ENCODE measurements around the gene SLC44A1.
A peak's percentile ranks its signal among the peaks of the same experiment; 100 is the strongest.

Gene SLC44A1

DNA sequence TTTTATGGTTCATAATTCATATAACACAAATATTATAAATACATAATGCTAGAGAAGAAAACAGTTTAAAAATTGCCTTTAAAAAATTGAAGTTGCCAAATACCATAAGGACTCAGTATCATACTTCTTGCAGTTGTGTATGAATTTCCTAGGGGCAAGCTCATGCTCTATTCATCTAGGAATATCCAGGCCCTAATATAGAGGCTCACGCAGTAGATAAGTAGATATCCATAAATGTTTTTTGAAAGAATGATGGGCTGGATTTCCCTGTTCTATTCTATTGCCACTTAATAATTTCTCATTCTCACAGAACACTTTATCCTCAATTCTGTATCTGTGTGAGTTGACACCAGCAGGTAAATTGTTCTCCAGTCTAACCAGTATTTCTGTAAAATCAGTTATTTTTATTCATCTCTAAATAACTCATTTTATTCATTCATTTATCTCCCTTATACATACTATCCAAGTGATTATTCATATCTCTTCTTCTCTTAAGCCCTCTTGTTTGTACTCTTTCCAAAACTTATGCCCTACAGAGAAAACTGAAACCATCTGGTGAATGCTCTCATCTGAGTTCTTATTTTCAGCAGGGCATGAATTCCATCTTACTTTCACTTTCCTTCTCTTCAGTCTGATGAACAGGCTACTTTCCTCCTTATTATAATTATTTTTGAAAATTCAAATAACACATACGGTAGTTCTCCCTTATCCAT, 97.1 kb downstream of the SLC44A1 start:
- DNase-seq, result no peak

DNA sequence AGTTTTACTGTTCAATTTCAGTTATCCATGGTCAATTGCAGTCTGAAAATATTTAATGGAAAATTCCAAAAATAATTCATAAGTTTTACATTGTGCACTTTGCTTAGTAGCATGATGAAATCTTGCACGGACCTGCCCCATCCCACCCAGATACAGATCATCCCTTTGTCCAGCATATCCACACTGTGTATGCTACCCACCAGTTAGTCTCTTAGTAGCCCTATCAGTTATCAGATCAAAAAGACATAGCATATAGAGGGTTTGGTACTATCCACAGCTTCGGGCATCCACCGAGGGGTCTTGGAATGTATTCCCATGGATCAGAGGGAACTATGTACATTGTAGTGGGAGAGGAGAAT, 97.7 kb downstream of the SLC44A1 start:
- DNase-seq, result no peak

DNA sequence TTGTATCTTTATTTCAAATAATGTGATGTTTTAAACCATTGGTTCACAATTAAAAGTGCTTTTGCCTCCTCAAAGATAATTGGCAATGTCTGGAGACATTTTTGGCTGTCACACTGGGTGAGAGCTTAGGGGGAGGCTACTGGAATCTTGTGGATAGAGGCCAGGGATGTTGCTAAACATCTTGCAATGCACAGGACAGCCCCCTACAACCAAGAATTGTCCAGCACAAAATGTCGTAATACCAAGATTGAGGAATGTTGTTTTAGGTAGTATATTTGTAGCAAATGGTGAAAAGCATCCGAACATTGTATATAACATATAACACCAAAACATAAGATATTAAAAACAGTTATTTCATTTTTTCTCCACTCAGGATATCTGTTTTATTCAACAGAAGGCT, 99.8 kb downstream of the SLC44A1 start:
- no peak for DNase-seq

GRCh38 chr9:105345626-105346025, 101.2 kb downstream of the SLC44A1 start:
- no peak for DNase-seq

DNA sequence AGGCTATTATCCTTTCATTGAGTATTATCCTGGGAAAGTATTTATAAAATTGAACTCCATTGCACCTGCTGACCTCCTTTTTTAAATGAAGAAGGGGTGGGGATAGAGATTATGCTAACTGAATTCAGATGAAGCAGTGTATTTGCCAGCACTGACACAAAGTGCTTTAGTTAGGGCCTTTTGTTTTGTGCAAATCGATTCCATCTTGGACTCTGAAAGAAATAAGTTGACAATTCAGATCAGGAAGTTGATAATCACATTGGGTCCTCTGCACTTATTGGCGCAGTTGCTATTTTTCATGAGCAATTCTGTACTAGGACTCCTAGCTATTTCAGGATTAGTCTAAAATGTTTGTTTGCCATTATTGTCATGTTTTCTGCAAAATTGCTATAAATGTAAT, 101.8 kb downstream of the SLC44A1 start:
- DNase-seq, result no peak

DNA sequence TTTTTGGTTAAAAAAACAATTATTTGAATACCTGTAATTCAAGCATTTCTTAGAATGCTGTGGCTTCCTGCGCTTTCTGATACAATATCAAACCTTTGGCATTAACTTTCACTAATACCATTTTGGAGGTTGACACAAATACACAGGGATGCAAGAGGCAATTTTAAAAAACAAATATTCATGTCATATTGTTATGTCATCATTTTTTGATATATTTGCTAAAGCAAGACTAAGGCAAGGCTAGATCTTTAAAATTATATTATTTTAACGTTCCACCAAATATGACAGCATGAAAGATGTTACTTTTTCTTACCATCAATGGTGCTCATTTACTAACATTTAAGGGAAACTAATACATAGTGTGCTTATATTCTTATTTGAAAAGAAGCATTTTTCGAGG, 110.0 kb downstream of the SLC44A1 start:
- no peak for DNase-seq

- no peak for DNase-seq
These were observed 111.3 kb downstream of the SLC44A1 start for GRCh38 chr9:105355781-105356180.

DNA sequence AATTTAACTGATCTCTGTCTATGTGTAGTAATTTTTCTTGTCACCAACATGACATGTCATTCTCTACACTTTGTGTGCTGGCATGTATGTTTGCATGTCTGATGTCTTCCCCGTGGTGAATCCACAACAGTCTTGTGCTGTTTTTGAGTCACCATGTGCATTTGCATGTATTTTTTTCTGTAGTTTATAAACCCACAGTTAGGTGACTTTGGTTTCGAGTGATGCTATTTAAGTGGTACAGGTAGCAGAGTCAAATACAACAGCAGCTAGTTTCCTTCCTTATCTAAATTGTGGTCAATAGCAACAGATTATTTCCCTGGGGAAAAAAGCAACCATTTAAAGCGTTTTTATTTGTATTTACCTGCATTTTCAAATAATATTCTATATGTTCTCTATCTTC, 113.5 kb downstream of the SLC44A1 start:
- DNase-seq, result no peak

GRCh38 chr9:105359892-105360291, 115.4 kb downstream of the SLC44A1 start:
- no peak for DNase-seq

- no peak for DNase-seq
These were observed 115.9 kb downstream of the SLC44A1 start for GRCh38 chr9:105360344-105360743.

DNA sequence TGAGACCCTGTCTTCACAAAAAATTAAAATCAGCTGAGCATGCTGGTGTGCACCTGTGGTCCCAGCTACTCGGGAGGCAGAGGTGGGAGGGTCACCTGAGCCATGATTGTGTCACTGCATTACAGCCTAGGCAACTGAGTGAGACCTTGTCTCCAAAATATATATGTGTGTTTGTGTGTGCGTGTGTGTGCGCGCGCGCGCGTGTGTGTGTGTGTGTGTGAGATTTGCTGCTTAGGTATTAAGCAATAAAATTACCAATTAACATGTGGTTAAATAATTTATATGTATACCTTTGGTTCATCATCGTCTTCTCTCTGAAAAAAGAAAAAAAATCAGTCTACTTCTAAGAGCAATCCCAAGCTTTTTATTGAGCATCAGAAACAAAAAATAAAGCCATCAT, 117.4 kb downstream of the SLC44A1 start:
- no peak for DNase-seq

GRCh38 chr9:105362470-105362869, 118.0 kb downstream of the SLC44A1 start:
- no peak for DNase-seq

DNA sequence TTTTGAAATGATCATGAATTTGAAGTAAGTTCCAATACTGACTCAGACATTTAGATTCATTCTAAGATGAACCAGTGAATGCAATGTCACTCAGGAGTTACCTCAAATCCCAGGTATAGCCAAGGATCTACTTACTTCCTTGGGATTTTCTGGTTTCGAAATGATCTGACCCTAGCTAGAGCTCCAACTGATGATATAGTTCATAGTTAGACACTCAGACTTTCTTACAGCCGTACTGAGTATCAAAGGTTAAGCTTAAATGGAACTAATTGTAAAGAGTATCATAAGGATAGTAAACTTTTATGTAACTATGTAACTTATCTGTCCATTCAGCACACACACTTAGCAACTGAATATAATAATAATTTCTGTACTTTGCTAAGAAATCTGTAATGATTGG, 119.4 kb downstream of the SLC44A1 start:
- no peak for DNase-seq

DNA sequence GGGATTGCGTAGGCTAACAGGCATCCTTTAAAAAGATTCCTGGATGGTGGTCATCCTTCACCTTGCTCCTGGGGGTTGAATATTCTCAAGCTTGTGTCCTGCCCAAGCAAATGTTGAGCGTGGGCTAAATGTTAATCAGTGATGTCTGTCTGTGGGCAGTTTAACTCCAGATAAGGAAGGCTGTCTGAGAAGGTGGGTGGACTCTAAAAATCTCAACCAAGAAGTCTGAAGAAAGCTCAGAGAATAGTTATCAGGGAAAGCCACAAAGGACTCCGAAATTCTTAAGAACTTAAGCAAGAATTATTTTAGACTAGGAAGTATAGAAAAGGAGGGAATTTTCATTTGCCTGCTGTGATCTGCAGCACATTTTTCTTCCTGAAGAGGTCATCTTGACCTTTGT, 125.5 kb downstream of the SLC44A1 start:
- no peak for DNase-seq

DNA sequence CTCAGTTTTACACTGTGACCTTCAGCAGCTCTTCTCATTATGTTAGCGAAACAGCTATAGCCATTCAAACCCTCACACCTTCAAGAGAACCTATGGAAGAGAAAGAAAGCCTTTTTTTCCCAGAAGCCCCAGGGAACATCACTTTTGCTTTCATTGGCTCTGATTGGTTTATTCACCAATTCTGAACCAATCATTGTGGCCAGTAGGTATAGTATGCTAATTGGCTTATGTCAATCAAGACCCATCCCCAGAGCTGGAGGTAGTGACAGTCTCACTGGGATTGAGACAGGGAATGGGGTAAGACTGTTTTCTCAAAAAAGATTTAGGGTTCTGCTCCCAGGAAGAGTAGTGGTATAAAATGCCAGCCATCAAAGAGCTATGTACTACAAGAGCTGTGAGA, 129.3 kb downstream of the SLC44A1 start:
- no peak for DNase-seq

GRCh38 chr9:105375323-105375722, 130.9 kb downstream of the SLC44A1 start:
- no peak for DNase-seq

DNA sequence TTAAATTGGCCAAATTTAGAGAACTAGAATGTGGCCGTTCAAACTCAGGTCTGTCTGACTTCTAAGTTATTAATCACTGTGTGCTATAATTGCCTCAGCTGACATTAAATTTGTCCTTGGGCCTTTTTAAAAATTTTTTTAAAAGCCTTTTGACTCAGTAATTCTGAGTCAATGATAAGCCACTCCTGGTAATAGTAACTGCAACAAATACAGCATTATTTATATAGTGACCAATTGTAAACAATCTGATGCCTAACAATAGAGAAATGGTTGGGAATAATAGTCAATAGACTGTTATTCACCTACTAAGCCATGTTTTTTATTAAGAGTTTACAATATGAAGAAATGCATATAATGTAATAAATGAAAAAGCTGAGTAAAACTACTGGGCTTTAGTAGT, 132.4 kb downstream of the SLC44A1 start:
- no peak for DNase-seq

- DNase-seq, result peak; percentile 27
These were observed 141.0 kb downstream of the SLC44A1 start for GRCh38 chr9:105385381-105385985.

- no peak for DNase-seq
These were observed 145.3 kb downstream of the SLC44A1 start for GRCh38 chr9:105389796-105390195.

DNA sequence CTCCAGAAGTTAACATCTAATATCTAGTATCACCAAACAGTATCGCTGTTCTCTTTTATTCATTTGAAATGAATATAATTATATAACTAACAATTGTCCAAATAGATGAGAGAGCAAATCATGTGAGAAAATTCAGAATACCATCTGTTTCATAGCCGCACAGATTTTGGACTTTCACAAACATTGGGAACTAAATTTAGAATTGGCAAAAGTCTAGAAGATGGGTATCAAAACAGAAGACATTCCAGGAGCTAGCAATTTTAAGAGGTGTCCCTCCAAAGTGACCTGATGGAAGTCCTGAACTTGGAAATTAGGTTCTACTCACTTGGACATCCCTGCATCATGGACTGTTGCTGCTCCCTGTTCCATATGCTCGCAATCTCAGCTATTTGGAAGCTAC, 146.4 kb downstream of the SLC44A1 start:
- no peak for DNase-seq

GRCh38 chr9:105391288-105391687, 146.8 kb downstream of the SLC44A1 start:
- DNase-seq, result no peak

DNA sequence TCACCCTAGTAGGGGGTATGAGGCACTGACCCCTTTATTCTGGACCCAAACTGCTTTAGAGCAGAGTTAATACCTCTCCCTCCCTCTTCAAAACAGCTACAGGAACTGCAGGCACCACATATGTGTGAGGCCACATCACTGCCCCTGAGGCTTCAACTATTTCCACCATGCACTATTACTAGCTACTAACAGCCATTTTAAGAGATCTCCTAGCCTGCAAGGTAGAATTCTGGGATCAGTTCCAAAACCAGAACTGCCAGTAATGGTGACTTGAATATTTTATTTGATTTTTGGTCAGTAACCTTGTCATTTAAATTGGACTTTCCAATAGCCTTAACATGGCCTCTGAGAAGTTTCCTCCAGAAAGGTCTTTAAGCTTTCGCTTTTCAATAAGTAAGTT, 148.1 kb downstream of the SLC44A1 start:
- no peak for DNase-seq

GRCh38 chr9:105393576-105394344, 149.3 kb downstream of the SLC44A1 start:
- DNase-seq, result no peak

GRCh38 chr9:105396441-105396840, 152.0 kb downstream of the SLC44A1 start:
- no peak for DNase-seq

All from femur (tissue), 1 donor.